NCI-H524 treated with DMSO at 0.1 percent for 48 hours (cell line): ENCODE data around the gene ATP13A1.
A peak's percentile ranks its signal among the peaks of the same experiment; 100 is the strongest.
"Not testable (repeated sequence)": the region's sequence is repeated elsewhere in the genome, so short reads cannot be mapped to it uniquely, and the experiment has no call there.

Experiments
- DNase-seq: peaks from one replicate; lab custom pipeline; 2025; lab: John Stamatoyannopoulos, UW

Gene ATP13A1

GRCh38 chr19:19619181-19619848, 44.2 kb downstream of the ATP13A1 start:
- no peak for DNase-seq

GRCh38 chr19:19618219-19619051, 45.0 kb downstream of the ATP13A1 start, which contains the start of gene PBX4:
Gene PBX4 (minus strand): TSS chr19:19618687. CDS start chr19:19618629, 58 bp downstream.
- DNase-seq, result peak; percentile 94

GRCh38 chr19:19615086-19615485, 48.4 kb downstream of the ATP13A1 start:
- no peak for DNase-seq

- no peak for DNase-seq
Measured at GRCh38 chr19:19613506-19613905, 50.0 kb downstream of the ATP13A1 start.

GRCh38 chr19:19610376-19611202, 52.9 kb downstream of the ATP13A1 start:
- DNase-seq, result no peak

GRCh38 chr19:19606686-19607085, 56.8 kb downstream of the ATP13A1 start:
- DNase-seq, result not testable (repeated sequence)

- no peak for DNase-seq
Measured at GRCh38 chr19:19606021-19606420, 57.5 kb downstream of the ATP13A1 start.

- no peak for DNase-seq
Measured at GRCh38 chr19:19602713-19603324, 60.7 kb downstream of the ATP13A1 start.

- no peak for DNase-seq
Measured at GRCh38 chr19:19602136-19602712, 61.3 kb downstream of the ATP13A1 start.

- no peak for DNase-seq
Measured at GRCh38 chr19:19600793-19601330, 62.6 kb downstream of the ATP13A1 start.

GRCh38 chr19:19598728-19599451, 64.6 kb downstream of the ATP13A1 start:
- DNase-seq, result not testable (repeated sequence)

- DNase-seq, result no peak
Measured at GRCh38 chr19:19597809-19598306, 65.6 kb downstream of the ATP13A1 start.
